Measurements from ENCODE around the gene LST1. TPM values are rescaled to one million over a fixed set of nuclear protein-coding genes. Genes with fewer than 3 reads are reported as not detected.

The LST1 gene
- total and polyA plus RNA-seq, 2 donors (not counting 1 experiment from before 2014, with no cell fraction given), result not detected

GRCh38 chr6:31609519-31610406, 23.7 kb downstream of the LST1 start:
- Histone ChIP-seq H3K36me3 (ENCODE audit: control insufficient read depth, insufficient read depth, low read length) (no peaks in the 10 kb centered on the region), H3K27me3 (ENCODE audit: control insufficient read depth, insufficient read depth, low read length) (peaks cover 3% of the 10 kb centered on the region), H3K4me2 (ENCODE audit: extremely low read depth, insufficient read depth, low read length) (no peak overlapping the region), H3K79me2 (ENCODE audit: control insufficient read depth, insufficient read depth, low read length) (no peaks in the 10 kb centered on the region), H3K27ac (ENCODE audit: insufficient read depth, low read length) (no peak overlapping the region), H3K4me3 (replicated peaks in 1 of 4; ENCODE audit: control extremely low read depth in 1 of 4, insufficient read depth in 1 of 4, low read depth in 3 of 4, low read length in 4 of 4) (no peak overlapping the region), H4K20me1 (ENCODE audit: control insufficient read depth, extremely low read depth, insufficient read depth, low read length) (no peaks in the 10 kb centered on the region), H2AFZ (ENCODE audit: low read length) (no peak overlapping the region), H3K4me1 (ENCODE audit: control insufficient read depth, extremely low read depth, insufficient read depth, low read length) (no peaks in the 10 kb centered on the region), H3K9me3 (ENCODE audit: control insufficient read depth, insufficient read depth, low read depth, low read length) (no peaks in the 10 kb centered on the region), H3K9ac (ENCODE audit: insufficient read depth, low read length) (no peak overlapping the region)
- TF ChIP-seq, protein P1, sequence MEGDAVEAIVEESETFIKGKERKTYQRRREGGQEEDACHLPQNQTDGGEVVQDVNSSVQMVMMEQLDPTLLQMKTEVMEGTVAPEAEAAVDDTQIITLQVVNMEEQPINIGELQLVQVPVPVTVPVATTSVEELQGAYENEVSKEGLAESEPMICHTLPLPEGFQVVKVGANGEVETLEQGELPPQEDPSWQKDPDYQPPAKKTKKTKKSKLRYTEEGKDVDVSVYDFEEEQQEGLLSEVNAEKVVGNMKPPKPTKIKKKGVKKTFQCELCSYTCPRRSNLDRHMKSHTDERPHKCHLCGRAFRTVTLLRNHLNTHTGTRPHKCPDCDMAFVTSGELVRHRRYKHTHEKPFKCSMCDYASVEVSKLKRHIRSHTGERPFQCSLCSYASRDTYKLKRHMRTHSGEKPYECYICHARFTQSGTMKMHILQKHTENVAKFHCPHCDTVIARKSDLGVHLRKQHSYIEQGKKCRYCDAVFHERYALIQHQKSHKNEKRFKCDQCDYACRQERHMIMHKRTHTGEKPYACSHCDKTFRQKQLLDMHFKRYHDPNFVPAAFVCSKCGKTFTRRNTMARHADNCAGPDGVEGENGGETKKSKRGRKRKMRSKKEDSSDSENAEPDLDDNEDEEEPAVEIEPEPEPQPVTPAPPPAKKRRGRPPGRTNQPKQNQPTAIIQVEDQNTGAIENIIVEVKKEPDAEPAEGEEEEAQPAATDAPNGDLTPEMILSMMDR (conservative IDR thresholded peaks at IDR 0.05 in 1 of 2, IDR thresholded peaks at IDR 0.05 in 1 of 2; ENCODE audit: low read depth in 1 of 2, low read length in 2 of 2), result no peak
- TF ChIP-seq EZH2 (IDR thresholded peaks at IDR 0.05; ENCODE audit: low read length, missing control alignments), result no peak
- no peak for DNase-seq (ENCODE audit: low read depth in 2 of 2)

DNA sequence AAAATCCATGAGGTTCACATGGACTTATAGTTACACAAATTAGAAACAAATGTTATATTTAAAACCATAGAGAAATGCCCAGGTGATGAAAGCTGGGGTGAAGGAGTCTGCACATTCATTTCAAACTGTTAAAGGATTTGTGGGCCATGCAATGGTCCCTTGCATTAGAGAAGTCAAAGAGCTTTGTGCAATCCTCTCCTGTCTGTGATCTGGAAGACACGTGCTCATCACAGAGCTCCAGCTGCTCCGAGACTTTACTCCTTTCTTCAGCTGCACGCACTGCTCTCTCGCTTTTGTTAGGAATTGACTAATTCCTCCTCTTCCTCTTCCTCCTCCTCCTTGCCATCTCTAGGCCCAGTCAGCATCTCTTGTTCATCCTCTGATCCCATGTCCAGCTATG, 24.9 kb downstream of the LST1 start:
- Histone ChIP-seq H3K4me3 (replicated peaks in 1 of 4; ENCODE audit: control extremely low read depth in 1 of 4, insufficient read depth in 1 of 4, low read depth in 3 of 4, low read length in 4 of 4) (no peak overlapping the region), H2AFZ (ENCODE audit: low read length) (no peak overlapping the region), H3K79me2 (ENCODE audit: control insufficient read depth, insufficient read depth, low read length) (no peaks in the 10 kb centered on the region), H3K27ac (ENCODE audit: insufficient read depth, low read length) (no peak overlapping the region), H3K4me1 (ENCODE audit: control insufficient read depth, extremely low read depth, insufficient read depth, low read length) (no peaks in the 10 kb centered on the region), H3K9ac (ENCODE audit: insufficient read depth, low read length) (no peak overlapping the region), H3K27me3 (ENCODE audit: control insufficient read depth, insufficient read depth, low read length) (peaks cover 3% of the 10 kb centered on the region), H3K36me3 (ENCODE audit: control insufficient read depth, insufficient read depth, low read length) (no peaks in the 10 kb centered on the region), H4K20me1 (ENCODE audit: control insufficient read depth, extremely low read depth, insufficient read depth, low read length) (no peaks in the 10 kb centered on the region), H3K4me2 (ENCODE audit: extremely low read depth, insufficient read depth, low read length) (no peak overlapping the region), H3K9me3 (ENCODE audit: control insufficient read depth, insufficient read depth, low read depth, low read length) (no peaks in the 10 kb centered on the region)
- no peak for TF ChIP-seq EZH2 (IDR thresholded peaks at IDR 0.05; ENCODE audit: low read length, missing control alignments)
- TF ChIP-seq, protein P1 (conservative IDR thresholded peaks at IDR 0.05 in 1 of 2, IDR thresholded peaks at IDR 0.05 in 1 of 2; ENCODE audit: low read depth in 1 of 2, low read length in 2 of 2), result no peak
- no peak for DNase-seq (ENCODE audit: low read depth in 2 of 2)

DNA sequence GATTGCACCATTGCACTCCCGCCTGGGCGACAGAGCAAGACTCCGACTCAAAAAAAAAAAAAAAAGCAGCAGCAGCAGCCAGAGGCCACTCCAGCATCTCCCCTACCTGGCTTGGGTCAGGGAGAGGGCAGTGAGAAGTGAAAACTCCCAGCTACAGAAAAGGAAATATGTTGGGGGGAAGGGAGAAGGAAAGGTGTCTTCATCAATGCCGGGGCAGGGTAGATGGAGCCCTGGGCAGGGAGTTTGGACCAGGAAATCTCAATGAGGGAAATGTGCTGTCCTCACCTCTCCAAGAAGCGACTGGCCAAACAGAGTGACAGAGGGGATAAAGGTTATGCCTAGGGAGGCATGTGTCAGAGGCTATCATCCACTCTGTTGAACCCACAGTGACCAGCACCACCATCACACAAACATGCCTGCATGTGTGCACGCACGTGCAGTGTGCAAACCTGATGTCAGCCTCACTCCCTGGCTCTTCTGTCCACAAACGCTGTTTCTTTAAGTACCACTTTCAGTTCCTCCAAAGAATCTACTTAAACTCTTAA, 28.1 kb downstream of the LST1 start:
- H3K79me2 ChIP-seq (ENCODE audit: control insufficient read depth, insufficient read depth, low read length), result no peaks in the 10 kb centered on the region
- H3K9me3 ChIP-seq (ENCODE audit: control insufficient read depth, insufficient read depth, low read depth, low read length), result no peaks in the 10 kb centered on the region
- TF ChIP-seq EZH2 (IDR thresholded peaks at IDR 0.05; ENCODE audit: low read length, missing control alignments), result no peak
- TF ChIP-seq, protein P1 (conservative IDR thresholded peaks at IDR 0.05 in 1 of 2, IDR thresholded peaks at IDR 0.05 in 1 of 2; ENCODE audit: low read depth in 1 of 2, low read length in 2 of 2), result no peak

More for the DNA sequence above, 28.1 kb downstream of the LST1 start:
- Histone ChIP-seq H3K36me3 (ENCODE audit: control insufficient read depth, insufficient read depth, low read length) (no peaks in the 10 kb centered on the region), H3K4me1 (ENCODE audit: control insufficient read depth, extremely low read depth, insufficient read depth, low read length) (no peaks in the 10 kb centered on the region), H3K9ac (ENCODE audit: insufficient read depth, low read length) (no peak overlapping the region), H3K4me3 (replicated peaks in 1 of 4; ENCODE audit: control extremely low read depth in 1 of 4, insufficient read depth in 1 of 4, low read depth in 3 of 4, low read length in 4 of 4) (no peak overlapping the region), H2AFZ (ENCODE audit: low read length) (no peak overlapping the region), H3K4me2 (ENCODE audit: extremely low read depth, insufficient read depth, low read length) (no peak overlapping the region), H4K20me1 (ENCODE audit: control insufficient read depth, extremely low read depth, insufficient read depth, low read length) (no peaks in the 10 kb centered on the region), H3K27ac (ENCODE audit: insufficient read depth, low read length) (no peak overlapping the region), H3K27me3 (ENCODE audit: control insufficient read depth, insufficient read depth, low read length) (peaks cover 3% of the 10 kb centered on the region)
- DNase-seq (ENCODE audit: low read depth in 2 of 2), result no peak
